Caco-2 (cell line): ENCODE data around the gene SARDH. TPM values are rescaled to one million over a fixed set of nuclear protein-coding genes. Genes with fewer than 3 reads are reported as not detected.

Experiments used
- BruUV-seq: library from RNA; stranded (reverse); fragments of 400-500 nt; replicated peaks from 2 replicates; lab custom pipeline; 2021; lab: Mats Ljungman, UMichigan
- CTCF ChIA-PET: fragments of 300-600 bp; sonication (Branson Sonifier 250); formaldehyde crosslinking; loops from one replicate; lab custom pipeline; 2022; ENCODE audit warnings: antibody characterized with exemption; lab: Charles Lee
- POLR2A ChIA-PET: fragments of 300-600 bp; sonication (Branson Sonifier 250); formaldehyde crosslinking; loops from one replicate; lab custom pipeline; 2022; ENCODE audit warnings: antibody characterized with exemption; lab: Charles Lee
- DNase-seq, 2 experiments: peaks; one replicate each; pipeline versions ENCODE4 v3.0.0 to v3.0.0-alpha.2; 2020 to 2022
- H3K27me3 ChIP-seq: replicated peaks from 2 replicates; pipeline ENCODE4 v1.6.0; 2011; ENCODE audit warnings: low read length; ENCODE audit not compliant: control insufficient read depth, insufficient read depth
- H3K36me3 ChIP-seq: 2 replicates; pipeline ENCODE4 v1.5.1; 2011; ENCODE audit warnings: low read length; ENCODE audit not compliant: control insufficient read depth, insufficient read depth
- H3K4me1 ChIP-seq: fragments of 250-450 bp; sonication (Bioruptor Pico); 2 replicates; pipeline ENCODE4 v1.5.1; 2020; ENCODE audit warnings: mild to moderate bottlenecking
- H3K4me3 ChIP-seq: 2 replicates; pipeline ENCODE4 v1.5.1; 2011; ENCODE audit warnings: low read depth, mild to moderate bottlenecking, control low read depth, low read length
- H3K9me3 ChIP-seq: fragments of 250-450 bp; sonication (Bioruptor Pico); 2 replicates; pipeline ENCODE4 v1.5.1; 2020; ENCODE audit warnings: mild to moderate bottlenecking, moderate library complexity
- H3K27ac Mint-ChIP-seq: one replicate; pipeline ENCODE4 v1.8.0; 2022; ENCODE audit warnings: mixed read lengths; ENCODE audit not compliant: unreplicated experiment
- H3K27me3 Mint-ChIP-seq: one replicate; pipeline ENCODE4 v1.8.0; 2022; ENCODE audit warnings: mixed read lengths; ENCODE audit not compliant: insufficient read depth, unreplicated experiment
- H3K36me3 Mint-ChIP-seq: one replicate; pipeline ENCODE4 v1.8.0; 2022; ENCODE audit warnings: mild to moderate bottlenecking, mixed read lengths; ENCODE audit not compliant: insufficient read depth, unreplicated experiment
- H3K4me1 Mint-ChIP-seq: one replicate; pipeline ENCODE4 v1.8.0; 2022; ENCODE audit warnings: low read depth, mixed read lengths; ENCODE audit not compliant: unreplicated experiment
- H3K4me3 Mint-ChIP-seq: one replicate; pipeline ENCODE4 v1.8.0; 2022; ENCODE audit warnings: mild to moderate bottlenecking, moderate library complexity, mixed read lengths; ENCODE audit not compliant: unreplicated experiment
- H3K9me3 Mint-ChIP-seq: one replicate; pipeline ENCODE4 v1.8.0; 2022; ENCODE audit warnings: mixed read lengths; ENCODE audit not compliant: unreplicated experiment
- CTCF ChIP-seq, 2 experiments: fragments of 200-600 bp in 1 of 2; IDR thresholded peaks; 1 replicate in 1 of 2; 2 replicates in 1 of 2; pipeline versions ENCODE4 v1.5.1 to v1.8.0; 2011 to 2022; ENCODE audit warnings: antibody characterized with exemption in 1 of 2, control low read depth in 1 of 2, inconsistent platforms in 1 of 2, low read depth in 1 of 2, low read length in 1 of 2, mild to moderate bottlenecking in 1 of 2, moderate library complexity in 1 of 2; ENCODE audit not compliant: insufficient read depth in 1 of 2, severe bottlenecking in 1 of 2, unreplicated experiment in 1 of 2
- intact Hi-C: fragments of 100-400 bp; cut with micrococcal nuclease; formaldehyde crosslinking; loops from one replicate; pipeline ENCODE4 v1.10.0; 2022; ENCODE audit not compliant: unreplicated experiment
- total RNA-seq: library from RNA; stranded (reverse); gene quantifications from 2 replicates; pipeline ENCODE4 v1.2.3, GENCODE V29; 2022

The SARDH gene
- total RNA-seq, 1 experiment from 2014 or later = 0.36 TPM

GRCh38 chr9:133771486-133772482 is 33.6 kb upstream of the SARDH start:
- Histone ChIP-seq H3K36me3 (peaks cover 28% of the 10 kb centered on the region), H3K9me3 (peaks cover 17% of the 10 kb centered on the region), H3K4me3 (no peak overlapping the region), H3K4me1 (no peaks in the 10 kb centered on the region), H3K27me3 (no peaks in the 10 kb centered on the region)
- POLR2A ChIA-PET = no interaction called here
- TF ChIP-seq CTCF (IDR thresholded peaks at IDR 0.05; ENCODE audit: insufficient read depth in 1 of 2, low read depth in 1 of 2, low read length in 1 of 2, severe bottlenecking in 1 of 2, unreplicated experiment in 1 of 2) = no peak
- intact Hi-C loops = no loop called here
- no TSS peak for BruUV-seq
- H3K9me3 Mint-ChIP-seq = peaks cover 17% of the 10 kb centered on the region
- no peaks in the 10 kb centered on the region for H3K4me1 Mint-ChIP-seq
- no peak overlapping the region for H3K4me3 Mint-ChIP-seq
- CTCF ChIA-PET = no interaction called here
- peak in 1 of 2 experiments; percentile 29 for DNase-seq
- H3K27me3 Mint-ChIP-seq = no peaks in the 10 kb centered on the region
- H3K36me3 Mint-ChIP-seq = peaks cover 83% of the 10 kb centered on the region
- no peak overlapping the region for H3K27ac Mint-ChIP-seq

- ChIA-PET POLR2A (no interaction called here), CTCF (interaction anchor here (0.6 to 1.6 kb wide), 3 partner anchors 12 to 255 kb away, joined by 3 to 6 read pairs (median 4); partner anchors contain the start of gene BRD3OS)
- BruUV-seq = no TSS peak
- Mint-ChIP-seq H3K27me3 (no peaks in the 10 kb centered on the region), H3K4me3 (no peak overlapping the region), H3K4me1 (no peaks in the 10 kb centered on the region), H3K9me3 (peaks cover 19% of the 10 kb centered on the region), H3K36me3 (peaks cover 81% of the 10 kb centered on the region), H3K27ac (no peak overlapping the region)
- Histone ChIP-seq H3K4me3 (no peak overlapping the region), H3K36me3 (peaks cover 26% of the 10 kb centered on the region), H3K4me1 (no peaks in the 10 kb centered on the region), H3K27me3 (no peaks in the 10 kb centered on the region), H3K9me3 (peaks cover 18% of the 10 kb centered on the region)
- peak in 1 of 2 experiments; percentile 31 for DNase-seq
- intact Hi-C loops = no loop called here
- TF ChIP-seq CTCF (IDR thresholded peaks at IDR 0.05; ENCODE audit: insufficient read depth in 1 of 2, low read depth in 1 of 2, low read length in 1 of 2, severe bottlenecking in 1 of 2, unreplicated experiment in 1 of 2) = no peak
Observed at GRCh38 chr9:133770076-133770777, 32.1 kb upstream of the SARDH start.

- H3K4me1 ChIP-seq = no peaks in the 10 kb centered on the region
- no peak overlapping the region for H3K4me3 Mint-ChIP-seq
- H3K27me3 ChIP-seq = no peaks in the 10 kb centered on the region
- H3K9me3 ChIP-seq = peaks cover 18% of the 10 kb centered on the region
- no peaks in the 10 kb centered on the region for H3K27me3 Mint-ChIP-seq
- no peaks in the 10 kb centered on the region for H3K4me1 Mint-ChIP-seq
- no peak overlapping the region for H3K27ac Mint-ChIP-seq
- ChIA-PET POLR2A (no interaction called here), CTCF (interaction anchor here (0.6 to 1.6 kb wide), 3 partner anchors 13 to 256 kb away, joined by 3 to 6 read pairs (median 4); partner anchors contain the start of gene BRD3OS)
- peaks cover 77% of the 10 kb centered on the region for H3K36me3 Mint-ChIP-seq
- no TSS peak for BruUV-seq
- no peak overlapping the region for H3K4me3 ChIP-seq
- H3K9me3 Mint-ChIP-seq = peaks cover 19% of the 10 kb centered on the region
- no peak for TF ChIP-seq CTCF (IDR thresholded peaks at IDR 0.05; ENCODE audit: insufficient read depth in 1 of 2, low read depth in 1 of 2, low read length in 1 of 2, severe bottlenecking in 1 of 2, unreplicated experiment in 1 of 2)
- H3K36me3 ChIP-seq = peaks cover 20% of the 10 kb centered on the region
- intact Hi-C loops = no loop called here
- DNase-seq = peak in 1 of 2 experiments; percentile 25
Observed at GRCh38 chr9:133769511-133770075, 31.4 kb upstream of the SARDH start.
